SKM-1 (cell line): ENCODE results near the gene MED17.

Experiments used
- DNase-seq: peaks from one replicate; lab custom pipeline; 2025; ENCODE audit not compliant: unreplicated experiment; lab: John Stamatoyannopoulos, UW

MED17 gene

DNA sequence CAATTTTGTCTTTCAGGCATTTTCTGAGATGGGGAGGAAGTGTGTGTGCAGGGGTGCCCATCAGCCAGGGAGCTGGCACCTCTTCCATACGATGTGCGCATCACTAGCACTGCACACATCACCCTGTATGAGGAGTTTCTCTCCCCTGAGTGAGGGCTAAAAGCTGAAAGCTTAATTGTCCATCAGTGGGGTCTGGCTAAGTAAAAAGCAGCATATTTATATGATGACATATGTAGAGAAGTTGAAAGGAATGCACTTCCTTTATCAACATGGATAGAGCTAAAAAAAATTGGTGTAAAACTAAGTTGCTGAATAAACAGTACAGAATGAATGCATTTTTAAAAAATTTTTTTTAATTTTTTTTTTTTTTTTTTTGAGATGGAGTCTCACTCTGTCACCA lies 62.3 kb downstream of the MED17 start:
- no peak for DNase-seq

- no peak for DNase-seq
Measured at GRCh38 chr11:93849201-93849600, 65.1 kb downstream of the MED17 start.

DNA sequence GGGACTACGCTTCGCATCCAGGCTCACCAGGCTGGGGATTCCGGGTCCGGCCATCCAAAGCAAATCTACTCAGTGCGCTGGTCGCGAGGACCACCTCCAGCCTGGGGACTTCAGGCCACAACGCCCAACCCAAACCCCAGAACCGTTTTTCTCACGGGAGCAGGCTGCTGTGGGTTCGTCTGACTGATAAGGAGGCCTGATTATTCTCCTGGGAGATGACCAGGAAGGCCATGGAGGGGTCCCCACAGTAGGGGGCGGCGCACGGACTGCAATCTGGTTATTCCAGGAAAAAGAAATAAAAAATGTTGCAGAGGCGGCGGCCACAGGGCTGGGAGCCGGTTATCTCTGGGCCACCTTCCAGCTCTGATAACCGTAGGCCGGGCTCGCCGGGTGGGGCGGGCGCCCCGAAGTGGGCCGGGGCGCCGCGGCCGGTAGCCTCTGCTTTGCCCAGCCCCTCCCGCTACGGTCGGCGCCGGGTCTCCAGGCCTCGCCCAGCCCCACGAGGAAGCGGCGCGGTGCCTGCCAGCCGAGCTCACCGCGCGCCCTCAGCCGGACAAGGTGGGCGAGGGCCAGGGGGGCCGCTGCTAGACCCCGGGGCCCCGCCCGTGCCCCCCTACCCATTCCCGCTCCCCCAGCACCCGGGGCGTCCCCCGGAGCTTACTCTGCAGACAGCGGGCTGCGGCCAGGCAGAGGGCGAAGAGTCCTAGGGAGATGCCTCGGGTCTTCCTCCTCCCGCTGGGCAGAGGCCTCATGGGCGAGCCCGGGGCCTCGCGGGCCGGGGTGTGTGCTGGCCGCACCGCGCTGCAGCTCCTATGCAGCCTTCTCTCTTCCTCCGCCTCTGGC lies 65.9 kb downstream of the MED17 start:
- DNase-seq: no peak

DNA sequence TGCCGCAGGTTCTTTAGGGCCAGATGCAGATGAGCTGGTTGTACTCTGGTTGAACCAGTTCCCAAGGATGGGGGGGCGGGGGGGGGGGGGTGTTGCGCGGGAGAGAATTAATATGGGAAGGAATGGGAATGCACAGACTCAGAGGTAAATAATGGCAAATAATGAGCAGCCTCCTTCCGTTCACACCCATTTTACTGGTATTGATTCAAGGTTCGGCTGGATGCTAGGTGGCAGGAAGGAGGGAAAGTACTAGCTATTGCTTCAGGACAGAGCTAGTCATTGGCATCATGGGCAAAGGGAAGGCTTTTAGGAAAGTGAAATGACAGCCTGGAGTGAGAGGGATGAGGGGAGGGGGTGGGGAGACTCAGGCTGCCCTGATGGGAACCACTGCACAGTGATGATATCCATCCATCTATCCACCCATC lies 66.5 kb downstream of the MED17 start, which contains the start of gene VSTM5:
Gene VSTM5, minus strand, starts transcription at position 25 of the 425 bp plus-strand sequence. CDS start 116 bp downstream, outside the sequence.
- no peak for DNase-seq

DNA sequence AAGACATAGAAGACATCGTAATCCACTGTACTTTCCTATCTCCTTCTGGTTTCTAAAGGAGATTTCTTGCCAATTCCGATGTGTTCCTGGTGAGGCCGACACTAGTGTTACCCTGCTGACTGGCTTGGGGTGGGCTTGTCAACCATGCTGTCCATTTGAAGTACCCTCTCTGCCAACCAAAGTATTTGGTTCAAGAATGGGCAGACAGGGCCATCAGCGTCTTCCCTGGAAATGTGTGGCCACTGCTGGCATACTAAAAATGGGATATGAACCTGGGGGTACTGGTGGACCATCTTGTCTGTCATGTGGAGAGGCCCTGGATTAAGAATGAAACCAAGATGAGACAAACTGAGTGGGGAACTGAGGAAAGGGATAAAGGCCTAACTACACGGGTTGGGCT lies 68.2 kb downstream of the MED17 start:
- DNase-seq: no peak

GRCh38 chr11:93857413-93858120 lies 73.5 kb downstream of the MED17 start:
- DNase-seq: no peak

- no peak for DNase-seq
Measured at GRCh38 chr11:93858121-93858775, 74.2 kb downstream of the MED17 start.

DNA sequence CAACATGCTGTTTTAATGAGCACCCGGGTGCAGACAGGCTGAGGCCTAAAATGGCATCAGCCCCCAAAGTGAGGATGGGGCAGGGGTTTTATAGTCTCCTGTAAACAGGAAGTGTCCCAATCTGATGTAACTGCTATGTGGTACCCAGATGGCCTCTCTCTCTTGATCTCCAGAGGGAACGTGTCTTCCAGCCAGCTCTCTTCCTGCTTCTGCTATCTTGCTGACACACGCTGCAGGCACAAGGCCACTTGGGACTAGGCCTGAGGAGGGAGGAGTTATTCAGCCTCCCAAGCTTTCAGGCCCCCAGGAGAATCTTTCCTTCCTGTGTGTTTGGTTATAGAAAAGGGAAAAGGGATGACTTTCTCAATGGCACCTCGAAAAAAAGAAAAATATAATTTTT lies 77.7 kb downstream of the MED17 start:
- DNase-seq: no peak
